Astrocyte (in vitro differentiated cells and primary cell): ENCODE results near the gene ABCF2. TPM values are rescaled to one million over a fixed set of nuclear protein-coding genes. Genes with fewer than 3 reads are reported as not detected.

Experiments
- DNase-seq: peaks from one replicate; pipeline ENCODE4 v3.0.0-alpha.2; 2010; ENCODE audit warnings: low read depth
- FAIRE-seq: peaks from 2 replicates; lab custom pipeline; 2011; peaks lifted over from hg19 to GRCh38; lab: Jason Lieb, UNC
- H2AFZ ChIP-seq: 2 replicates; pipeline ENCODE4 v1.6.0; 2012; ENCODE audit warnings: low read depth, low read length, inconsistent platforms
- H3K27ac ChIP-seq: 2 replicates; pipeline ENCODE4 v1.5.1; 2011; ENCODE audit warnings: low read depth, low read length, inconsistent platforms
- H3K27me3 ChIP-seq: 2 replicates; pipeline ENCODE4 v1.6.0; 2011; ENCODE audit warnings: low read length, inconsistent platforms; ENCODE audit not compliant: insufficient read depth
- H3K36me3 ChIP-seq: 2 replicates; pipeline ENCODE4 v1.5.1; 2011; ENCODE audit warnings: low read length, inconsistent platforms; ENCODE audit not compliant: insufficient read depth
- H3K4me1 ChIP-seq: 2 replicates; pipeline ENCODE4 v1.5.1; 2011; ENCODE audit warnings: low read length, inconsistent platforms; ENCODE audit not compliant: insufficient read depth
- H3K4me2 ChIP-seq: 2 replicates; pipeline ENCODE4 v1.6.0; 2012; ENCODE audit warnings: low read length, inconsistent platforms
- H3K4me3 ChIP-seq: 2 replicates; pipeline ENCODE4 v1.5.1; 2011; ENCODE audit warnings: low read depth, mild to moderate bottlenecking, low read length, inconsistent platforms; ENCODE audit not compliant: insufficient read depth
- H3K79me2 ChIP-seq: 2 replicates; pipeline ENCODE4 v1.6.0; 2012; ENCODE audit warnings: mild to moderate bottlenecking, low read length, inconsistent platforms; ENCODE audit not compliant: insufficient read depth
- H3K9ac ChIP-seq: 2 replicates; pipeline ENCODE4 v1.6.0; 2012; ENCODE audit warnings: mild to moderate bottlenecking, low read length, inconsistent platforms
- H3K9me3 ChIP-seq: 2 replicates; pipeline ENCODE4 v1.5.1; 2012; ENCODE audit warnings: low read depth, mild to moderate bottlenecking, low read length, inconsistent platforms; ENCODE audit not compliant: insufficient read depth
- H4K20me1 ChIP-seq: 2 replicates; pipeline ENCODE4 v1.6.0; 2012; ENCODE audit warnings: low read length, inconsistent platforms; ENCODE audit not compliant: insufficient read depth
- H3K27ac Mint-ChIP-seq: one replicate; pipeline ENCODE4 v1.8.0; 2021; ENCODE audit warnings: mild to moderate bottlenecking, mixed read lengths; ENCODE audit not compliant: unreplicated experiment
- H3K27me3 Mint-ChIP-seq: one replicate; pipeline ENCODE4 v1.8.0; 2021; ENCODE audit warnings: low read depth, mixed read lengths; ENCODE audit not compliant: unreplicated experiment
- H3K36me3 Mint-ChIP-seq: one replicate; pipeline ENCODE4 v1.8.0; 2021; ENCODE audit warnings: low read depth, mixed read lengths; ENCODE audit not compliant: unreplicated experiment
- H3K4me1 Mint-ChIP-seq: one replicate; pipeline ENCODE4 v1.8.0; 2021; ENCODE audit warnings: low read depth, mixed read lengths; ENCODE audit not compliant: unreplicated experiment
- H3K4me3 Mint-ChIP-seq: one replicate; pipeline ENCODE4 v1.8.0; 2021; ENCODE audit warnings: mild to moderate bottlenecking, moderate library complexity, mixed read lengths; ENCODE audit not compliant: unreplicated experiment
- H3K9me3 Mint-ChIP-seq: one replicate; pipeline ENCODE4 v1.8.0; 2021; ENCODE audit warnings: mild to moderate bottlenecking, mixed read lengths; ENCODE audit not compliant: unreplicated experiment
- CTCF ChIP-seq: IDR thresholded peaks from 2 replicates; pipeline ENCODE4 v1.5.1; 2011; ENCODE audit warnings: low read depth, mild to moderate bottlenecking, inconsistent platforms, low read length, moderate library complexity; ENCODE audit not compliant: insufficient read depth
- EZH2 ChIP-seq: IDR thresholded peaks from 2 replicates; pipeline ENCODE4 v1.6.1; 2012; ENCODE audit warnings: mild to moderate bottlenecking, low read length, inconsistent platforms; ENCODE audit not compliant: insufficient read depth
- total RNA-seq: library from RNA; stranded (reverse); gene quantifications from 2 replicates; pipeline ENCODE4 v1.2.1, GENCODE V29; 2021

The ABCF2 gene
- total RNA-seq, 1 donor from 2014 or later = 53.2 TPM

- no peak overlapping the region for H3K27ac Mint-ChIP-seq
- Histone ChIP-seq H3K4me1 (peaks cover 3% of the 10 kb centered on the region), H3K9me3 (no peaks in the 10 kb centered on the region), H4K20me1 (peaks cover 6% of the 10 kb centered on the region), H3K36me3 (no peaks in the 10 kb centered on the region), H3K27me3 (peaks cover 77% of the 10 kb centered on the region), H2AFZ (no peak overlapping the region), H3K4me3 (peak overlapping the region; percentile 17), H3K4me2 (peak overlapping the region; percentile 76), H3K79me2 (no peaks in the 10 kb centered on the region), H3K27ac (no peak overlapping the region), H3K9ac (no peak overlapping the region)
- H3K4me3 Mint-ChIP-seq = peak overlapping the region; percentile 72
- FAIRE-seq = no peak
- no peaks in the 10 kb centered on the region for H3K36me3 Mint-ChIP-seq
- no peak for TF ChIP-seq CTCF
- TF ChIP-seq EZH2 = peak; percentile 99
- H3K27me3 Mint-ChIP-seq = peaks cover 34% of the 10 kb centered on the region
- peaks cover 5% of the 10 kb centered on the region for H3K9me3 Mint-ChIP-seq
- DNase-seq = no peak
- H3K4me1 Mint-ChIP-seq = peaks cover 3% of the 10 kb centered on the region
These were observed 60.3 kb downstream of the ABCF2 start for GRCh38 chr7:151166629-151167196.

Other genes starting within 250 kb of the ABCF2 start
- 4.5 and 4.6 TPM in 2 replicates for gene KCNH2, start 248.9 kb downstream of the ABCF2 start, total RNA-seq
- 1.8 and 2.0 TPM in 2 replicates for gene NOS3, start 236.2 kb downstream of the ABCF2 start, total RNA-seq
- 1.8 and 2.2 TPM in 2 replicates for gene ATG9B, start 202.7 kb downstream of the ABCF2 start, total RNA-seq
- gene ABCB8, start 198.8 kb downstream of the ABCF2 start, total RNA-seq = 52.2 and 53.3 TPM in 2 replicates
- gene ASIC3, start 178.7 kb downstream of the ABCF2 start, total RNA-seq = 3.9 and 5.9 TPM in 2 replicates
- gene CDK5, start 169.3 kb downstream of the ABCF2 start, total RNA-seq = 47.9 and 55.1 TPM in 2 replicates
- gene SLC4A2, start 167.6 kb downstream of the ABCF2 start, total RNA-seq = 302 and 351 TPM in 2 replicates
- gene FASTK, start 146.4 kb downstream of the ABCF2 start, total RNA-seq = 56.1 and 61.6 TPM in 2 replicates
- gene TMUB1, start 143.7 kb downstream of the ABCF2 start, total RNA-seq = 42.9 and 44.9 TPM in 2 replicates
- 123 and 156 TPM in 2 replicates for gene AGAP3, start 140.7 kb downstream of the ABCF2 start, total RNA-seq
- not detected in 2 replicates for gene GBX1, start 59.5 kb downstream of the ABCF2 start, total RNA-seq
- gene ASB10, start 40.0 kb downstream of the ABCF2 start, total RNA-seq = not detected in 2 replicates
- gene H2BK1, start 16.7 kb downstream of the ABCF2 start, total RNA-seq = not detected in 2 replicates
- 84.7 and 101 TPM in 2 replicates for gene CHPF2, start 5.3 kb upstream of the ABCF2 start, total RNA-seq
- gene SMARCD3, start 21.5 kb upstream of the ABCF2 start, total RNA-seq = 47.7 and 50.0 TPM in 2 replicates
- 38.8 and 41.6 TPM in 2 replicates for gene NUB1, start 114.6 kb upstream of the ABCF2 start, total RNA-seq
- gene WDR86, start 182.8 kb upstream of the ABCF2 start, total RNA-seq = 2.5 and 3.6 TPM in 2 replicates
- gene CRYGN, start 212.9 kb upstream of the ABCF2 start, total RNA-seq = not detected in 2 replicates